RWPE2 (cell line): ENCODE results near the gene VDAC2.
"Not testable (repeated sequence)": the region's sequence is repeated elsewhere in the genome, so short reads cannot be mapped to it uniquely, and the experiment has no call there.

ENCODE experiments used
- ATAC-seq: fragments of 200-7000 bp; cut with Tn5 transposase; 3 replicates; pipeline ENCODE4 v1.9.1; 2021; ENCODE audit warnings: low read depth
- DNase-seq: peaks from one replicate; pipeline ENCODE4 v3.0.0-alpha.2; 2020; ENCODE audit warnings: low spot score
- H3K27ac ChIP-seq: fragments of 450-650 bp; 2 replicates; pipeline ENCODE4 v1.5.1; 2017; ENCODE audit warnings: mild to moderate bottlenecking; ENCODE audit not compliant: poor library complexity, severe bottlenecking
- H3K27me3 ChIP-seq: fragments of 250-450 bp; sonication (Bioruptor Pico); 2 replicates; pipeline ENCODE4 v1.5.1; 2021; ENCODE audit warnings: mild to moderate bottlenecking, moderate library complexity; ENCODE audit not compliant: insufficient read depth, poor library complexity, severe bottlenecking
- H3K36me3 ChIP-seq: fragments of 250-450 bp; sonication (Bioruptor Pico); 2 replicates; pipeline ENCODE4 v1.5.1; 2020; ENCODE audit warnings: low read depth, mild to moderate bottlenecking, moderate library complexity
- H3K4me1 ChIP-seq: fragments of 250-450 bp; sonication (Bioruptor Pico); 2 replicates; pipeline ENCODE4 v1.5.1; 2021; ENCODE audit warnings: mild to moderate bottlenecking, moderate library complexity; ENCODE audit not compliant: insufficient read depth, poor library complexity, severe bottlenecking
- H3K4me3 ChIP-seq: fragments of 250-450 bp; sonication (Bioruptor Pico); 2 replicates; pipeline ENCODE4 v1.5.1; 2021; ENCODE audit warnings: mild to moderate bottlenecking, moderate library complexity; ENCODE audit not compliant: severe bottlenecking
- H3K9me3 ChIP-seq: fragments of 250-450 bp; sonication (Bioruptor Pico); 2 replicates; pipeline ENCODE4 v1.5.1; 2021; ENCODE audit warnings: mild to moderate bottlenecking, moderate library complexity; ENCODE audit not compliant: severe bottlenecking
- TF ChIP-seq, protein P1 (sequence below): fragments of 450-650 bp; IDR thresholded peaks from one replicate; pipeline ENCODE4 v1.5.1; 2017; ENCODE audit warnings: mild to moderate bottlenecking, moderate library complexity; ENCODE audit not compliant: poor library complexity, severe bottlenecking

Gene VDAC2

DNA sequence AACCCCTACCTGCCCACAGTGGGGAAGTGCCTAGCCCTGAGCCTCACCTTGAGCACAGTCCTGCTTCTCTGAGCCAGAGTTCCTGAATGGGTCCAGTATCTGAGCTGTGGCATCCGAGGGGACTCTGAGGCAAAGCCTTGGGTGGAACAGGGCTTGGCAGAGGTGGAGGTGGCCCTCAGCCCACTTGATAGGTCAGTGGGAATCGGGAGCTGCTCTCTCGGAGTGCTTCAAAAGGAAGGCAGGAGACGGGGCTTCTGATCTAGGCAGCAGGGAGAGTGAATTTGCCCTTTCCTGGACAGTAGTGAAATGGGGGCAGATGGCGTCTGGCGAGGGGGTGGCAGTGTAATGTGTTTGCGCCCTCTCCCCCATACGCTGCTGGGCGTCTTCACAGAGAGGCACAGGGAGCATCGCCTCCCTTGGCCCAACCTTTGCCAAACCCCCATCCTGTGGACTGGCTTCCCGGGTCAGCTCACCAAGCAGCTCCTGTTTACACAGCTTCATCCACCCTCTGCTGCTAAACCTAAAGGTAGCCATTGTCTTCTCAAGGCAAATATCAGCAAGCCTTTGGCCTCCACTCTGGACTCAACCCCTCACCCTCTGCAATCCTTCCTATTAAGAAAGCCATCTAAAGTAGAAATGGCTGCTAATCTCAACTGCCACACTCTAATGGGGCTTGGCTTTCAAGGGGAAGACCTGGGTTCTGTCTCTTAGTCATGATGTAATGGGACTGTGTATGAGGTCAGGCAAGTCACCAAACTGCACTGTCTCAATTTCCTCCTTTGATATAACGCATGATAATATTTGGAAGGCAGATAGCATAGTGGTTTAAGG is 21.1 kb upstream of the VDAC2 start:
- no peak overlapping the region for H3K4me3 ChIP-seq
- no peaks in the 10 kb centered on the region for H3K9me3 ChIP-seq
- H3K27me3 ChIP-seq = no peaks in the 10 kb centered on the region
- DNase-seq (no peak), ATAC-seq (no peak)
- H3K4me1 ChIP-seq = peaks cover 21% of the 10 kb centered on the region
- TF ChIP-seq, protein P1, sequence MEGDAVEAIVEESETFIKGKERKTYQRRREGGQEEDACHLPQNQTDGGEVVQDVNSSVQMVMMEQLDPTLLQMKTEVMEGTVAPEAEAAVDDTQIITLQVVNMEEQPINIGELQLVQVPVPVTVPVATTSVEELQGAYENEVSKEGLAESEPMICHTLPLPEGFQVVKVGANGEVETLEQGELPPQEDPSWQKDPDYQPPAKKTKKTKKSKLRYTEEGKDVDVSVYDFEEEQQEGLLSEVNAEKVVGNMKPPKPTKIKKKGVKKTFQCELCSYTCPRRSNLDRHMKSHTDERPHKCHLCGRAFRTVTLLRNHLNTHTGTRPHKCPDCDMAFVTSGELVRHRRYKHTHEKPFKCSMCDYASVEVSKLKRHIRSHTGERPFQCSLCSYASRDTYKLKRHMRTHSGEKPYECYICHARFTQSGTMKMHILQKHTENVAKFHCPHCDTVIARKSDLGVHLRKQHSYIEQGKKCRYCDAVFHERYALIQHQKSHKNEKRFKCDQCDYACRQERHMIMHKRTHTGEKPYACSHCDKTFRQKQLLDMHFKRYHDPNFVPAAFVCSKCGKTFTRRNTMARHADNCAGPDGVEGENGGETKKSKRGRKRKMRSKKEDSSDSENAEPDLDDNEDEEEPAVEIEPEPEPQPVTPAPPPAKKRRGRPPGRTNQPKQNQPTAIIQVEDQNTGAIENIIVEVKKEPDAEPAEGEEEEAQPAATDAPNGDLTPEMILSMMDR = no peak
- H3K36me3 ChIP-seq = no peaks in the 10 kb centered on the region
- H3K27ac ChIP-seq = no peak overlapping the region

DNA sequence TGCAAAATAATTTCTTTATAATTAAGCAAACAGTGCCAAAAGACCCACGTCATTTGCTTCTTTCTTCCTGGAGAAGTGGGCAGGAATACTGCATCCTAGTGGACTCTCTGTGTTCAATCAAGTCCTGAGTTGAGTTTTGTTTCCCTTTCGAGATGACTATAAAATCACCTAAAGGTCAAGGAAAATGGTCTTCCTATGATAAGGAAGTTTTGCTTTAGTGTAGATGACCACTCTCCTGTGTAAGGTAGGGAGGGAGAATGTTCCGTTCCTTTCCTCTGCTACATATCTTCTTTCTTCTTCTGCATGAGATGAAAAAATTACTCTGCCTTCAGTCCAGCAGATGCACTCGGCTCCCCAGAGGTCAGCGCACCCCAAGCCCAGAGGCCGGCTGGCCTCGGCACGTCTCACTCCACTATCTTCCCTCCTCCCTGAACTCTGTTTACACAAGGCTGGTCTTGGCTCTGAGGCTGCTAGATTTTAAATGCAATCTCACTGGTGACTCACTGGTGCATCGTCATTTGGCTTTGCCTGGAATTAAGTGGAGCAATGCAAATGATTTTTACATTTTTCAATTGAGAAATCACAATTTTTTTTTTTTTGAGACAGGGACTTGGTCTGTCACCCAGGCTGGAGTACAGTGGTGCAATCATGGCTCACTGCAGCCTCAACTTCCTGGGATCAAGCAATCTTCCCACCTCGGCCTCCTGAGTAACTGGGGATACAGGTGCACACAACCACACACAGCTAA is 18.6 kb upstream of the VDAC2 start:
- no peaks in the 10 kb centered on the region for H3K9me3 ChIP-seq
- H3K27ac ChIP-seq = peak overlapping the region; percentile 58
- H3K4me3 ChIP-seq = no peak overlapping the region
- TF ChIP-seq, protein P1 = no peak
- H3K4me1 ChIP-seq = peaks cover 30% of the 10 kb centered on the region
- ATAC-seq (peak; percentile 92), DNase-seq (no peak)
- no peaks in the 10 kb centered on the region for H3K27me3 ChIP-seq
- H3K36me3 ChIP-seq = no peaks in the 10 kb centered on the region

DNA sequence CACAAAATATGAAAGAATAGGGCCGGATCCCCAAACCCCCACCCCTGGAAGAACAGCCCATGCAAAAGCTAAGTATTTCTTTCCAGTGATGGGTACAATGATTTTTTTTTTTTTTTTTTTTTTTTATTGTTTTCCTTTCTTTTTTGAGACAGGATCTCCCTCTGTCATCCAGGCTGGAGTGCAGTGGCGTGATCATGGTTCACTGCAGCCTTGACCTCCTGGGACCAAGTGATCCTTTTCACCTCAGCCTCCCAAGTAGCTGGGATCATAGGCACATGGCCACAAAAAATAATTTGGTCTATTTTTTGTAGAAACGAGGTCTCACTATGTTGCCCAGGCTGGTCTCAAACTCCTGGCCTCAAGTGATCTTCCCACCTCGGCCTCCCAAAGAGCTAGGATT is 16.0 kb upstream of the VDAC2 start:
- not testable (repeated sequence) for H3K36me3 ChIP-seq, H3K9me3 ChIP-seq, DNase-seq, H3K27me3 ChIP-seq, H3K4me3 ChIP-seq, ATAC-seq
- Histone ChIP-seq H3K4me1 (peaks cover 22% of the 10 kb centered on the region), H3K27ac (peak overlapping the region; percentile 35)

DNA sequence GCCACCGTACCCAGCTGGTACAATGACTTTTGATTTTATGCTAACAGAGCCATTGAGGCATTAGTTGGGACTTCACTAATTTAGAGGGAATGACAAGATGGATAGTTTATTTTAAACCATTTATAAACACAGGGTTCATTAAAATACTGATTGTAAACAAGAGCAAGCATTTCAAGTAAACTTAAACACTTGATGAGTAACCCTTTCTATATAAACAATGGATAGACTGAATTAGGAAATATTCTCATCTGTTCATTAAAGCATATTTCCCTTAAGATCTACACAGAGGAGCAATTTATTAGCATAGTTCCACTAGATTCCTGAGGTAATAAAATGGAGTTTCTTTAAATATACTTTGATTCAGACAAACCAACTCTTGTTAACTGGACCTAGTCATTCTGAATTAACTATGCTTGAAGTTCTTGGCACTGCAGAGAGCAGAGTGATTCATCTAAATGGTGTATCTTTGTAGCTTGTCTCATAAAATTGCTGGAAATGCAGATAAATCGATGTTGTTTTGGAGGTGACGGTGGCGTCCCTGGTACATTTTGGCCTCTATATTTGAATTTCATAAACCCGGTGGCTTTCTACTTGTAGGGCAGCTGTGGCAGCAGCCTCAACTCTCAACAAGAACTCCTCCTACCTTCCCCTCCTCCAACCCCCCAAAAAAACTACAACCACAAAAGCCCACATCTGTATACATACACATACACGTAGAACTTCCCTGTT is 15.4 kb upstream of the VDAC2 start:
- H3K27ac ChIP-seq = peak overlapping the region; percentile 35
- no peak for DNase-seq
- peak; percentile 43; the same call in 2 of the 3 replicates for ATAC-seq
- no peaks in the 10 kb centered on the region for H3K27me3 ChIP-seq
- TF ChIP-seq, protein P1 = no peak
- H3K9me3 ChIP-seq = no peaks in the 10 kb centered on the region
- no peak overlapping the region for H3K4me3 ChIP-seq
- H3K36me3 ChIP-seq = no peaks in the 10 kb centered on the region
- peaks cover 22% of the 10 kb centered on the region for H3K4me1 ChIP-seq

DNA sequence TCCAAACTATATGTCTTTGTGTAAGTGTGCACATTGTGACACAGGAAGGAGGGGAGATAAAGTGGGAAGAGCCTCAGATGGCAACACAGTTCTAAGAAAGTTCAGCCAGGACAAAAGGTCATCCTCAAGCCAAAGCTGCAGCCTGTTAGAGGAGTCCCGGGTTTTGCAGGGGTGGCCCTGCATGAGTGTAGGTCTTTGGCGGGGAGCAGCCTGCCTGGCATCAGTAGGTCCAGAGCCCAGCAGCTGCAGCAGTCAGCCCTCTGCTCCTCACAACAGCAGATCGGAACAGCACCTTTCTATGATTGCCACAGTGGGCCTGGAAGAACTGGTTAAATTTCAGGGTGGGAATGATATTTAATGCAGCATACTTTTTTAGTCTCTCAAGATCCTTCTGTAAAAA is 13.5 kb upstream of the VDAC2 start:
- TF ChIP-seq, protein P1 = no peak
- Histone ChIP-seq H3K4me1 (peaks cover 15% of the 10 kb centered on the region), H3K4me3 (no peak overlapping the region), H3K9me3 (no peaks in the 10 kb centered on the region), H3K27ac (no peak overlapping the region), H3K27me3 (no peaks in the 10 kb centered on the region), H3K36me3 (no peaks in the 10 kb centered on the region)
- ATAC-seq = no peak
- no peak for DNase-seq
